Measurements from ENCODE around the gene RIN2. TPM values are rescaled to one million over a fixed set of nuclear protein-coding genes. Genes with fewer than 3 reads are reported as not detected.
A peak's percentile ranks its signal among the peaks of the same experiment; 100 is the strongest.

The RIN2 gene, protein sequence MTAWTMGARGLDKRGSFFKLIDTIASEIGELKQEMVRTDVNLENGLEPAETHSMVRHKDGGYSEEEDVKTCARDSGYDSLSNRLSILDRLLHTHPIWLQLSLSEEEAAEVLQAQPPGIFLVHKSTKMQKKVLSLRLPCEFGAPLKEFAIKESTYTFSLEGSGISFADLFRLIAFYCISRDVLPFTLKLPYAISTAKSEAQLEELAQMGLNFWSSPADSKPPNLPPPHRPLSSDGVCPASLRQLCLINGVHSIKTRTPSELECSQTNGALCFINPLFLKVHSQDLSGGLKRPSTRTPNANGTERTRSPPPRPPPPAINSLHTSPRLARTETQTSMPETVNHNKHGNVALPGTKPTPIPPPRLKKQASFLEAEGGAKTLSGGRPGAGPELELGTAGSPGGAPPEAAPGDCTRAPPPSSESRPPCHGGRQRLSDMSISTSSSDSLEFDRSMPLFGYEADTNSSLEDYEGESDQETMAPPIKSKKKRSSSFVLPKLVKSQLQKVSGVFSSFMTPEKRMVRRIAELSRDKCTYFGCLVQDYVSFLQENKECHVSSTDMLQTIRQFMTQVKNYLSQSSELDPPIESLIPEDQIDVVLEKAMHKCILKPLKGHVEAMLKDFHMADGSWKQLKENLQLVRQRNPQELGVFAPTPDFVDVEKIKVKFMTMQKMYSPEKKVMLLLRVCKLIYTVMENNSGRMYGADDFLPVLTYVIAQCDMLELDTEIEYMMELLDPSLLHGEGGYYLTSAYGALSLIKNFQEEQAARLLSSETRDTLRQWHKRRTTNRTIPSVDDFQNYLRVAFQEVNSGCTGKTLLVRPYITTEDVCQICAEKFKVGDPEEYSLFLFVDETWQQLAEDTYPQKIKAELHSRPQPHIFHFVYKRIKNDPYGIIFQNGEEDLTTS
- total RNA-seq: not detected

DNA sequence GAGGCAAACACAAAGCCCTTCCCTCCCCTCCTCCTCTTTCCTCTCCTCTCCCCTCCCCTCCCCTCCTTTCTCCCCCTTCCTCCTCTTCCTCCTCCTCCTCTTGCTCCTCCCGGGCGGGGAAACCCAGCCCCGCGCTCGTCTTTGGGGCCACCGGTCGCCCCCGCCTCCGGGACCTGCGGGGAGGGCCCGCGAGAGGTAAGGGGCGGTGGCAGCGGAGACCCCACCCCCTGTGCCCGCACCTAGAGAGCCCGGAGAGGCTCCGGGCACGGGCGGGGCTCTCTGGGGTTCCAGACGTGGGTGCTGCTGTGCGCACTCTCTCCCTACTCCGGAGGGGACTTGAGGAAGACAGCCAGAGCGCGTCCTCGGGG is at the start of gene RIN2:
Gene RIN2, plus strand, starts transcription at position 126 of the 368 bp plus-strand sequence. CDS start 131,344 bp downstream, outside the sequence.
- Mint-ChIP-seq H3K4me1 (ENCODE audit: low read depth) (peaks cover 4% of the 10 kb centered on the region), H3K36me3 (no peaks in the 10 kb centered on the region), H3K4me3 (peak within 1 kb of the TSS; percentile 41), H3K9me3 (no peaks in the 10 kb centered on the region), H3K27me3 (peaks cover 43% of the 10 kb centered on the region), H3K27ac (no peak within 1 kb of the TSS)
- intact Hi-C loops (cut with micrococcal nuclease): no loop called here
- no peak for DNase-seq
- ChIA-PET POLR2A (no interaction called here), CTCF (no interaction called here)

DNA sequence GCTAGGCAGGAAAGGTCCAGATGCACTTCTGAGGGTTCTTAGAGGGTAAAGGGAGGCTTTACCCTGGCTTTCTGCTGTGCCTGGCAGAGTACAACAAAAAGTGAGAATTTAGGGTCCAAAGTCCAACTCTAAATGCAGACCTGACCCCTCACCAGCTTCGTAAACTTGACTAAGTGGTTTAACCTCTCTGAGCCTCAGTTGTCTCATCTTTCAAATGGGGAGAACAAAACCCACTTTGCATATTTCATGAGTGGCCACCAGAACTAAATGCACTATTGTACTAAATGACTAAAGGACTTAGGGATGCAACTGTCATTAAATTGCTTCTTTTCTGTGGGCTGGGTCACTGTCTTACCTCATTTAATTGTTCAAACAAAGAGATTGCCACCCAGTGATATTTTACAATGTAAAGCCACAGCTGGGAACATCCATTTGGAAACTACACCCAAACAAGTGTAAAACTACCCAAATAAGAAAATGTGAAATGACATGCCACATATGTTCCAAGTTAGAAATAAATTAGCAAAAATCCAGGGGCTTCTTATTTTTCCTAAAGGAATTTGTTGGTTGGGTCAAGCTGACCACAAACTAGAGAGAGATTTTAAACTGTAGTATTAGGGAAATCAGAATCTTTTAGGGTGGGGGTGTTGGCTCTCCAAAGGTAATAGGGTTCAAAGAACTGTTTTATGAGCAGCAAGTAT is 48.3 kb upstream of the RIN2 start:
- POLR2A ChIA-PET: no interaction called here
- H3K4me1 Mint-ChIP-seq (ENCODE audit: low read depth): no peaks in the 10 kb centered on the region
- H3K27me3 Mint-ChIP-seq: no peaks in the 10 kb centered on the region
- DNase-seq: no peak
- no peak overlapping the region for H3K27ac Mint-ChIP-seq
- H3K4me3 Mint-ChIP-seq: no peak overlapping the region
- H3K9me3 Mint-ChIP-seq: peaks cover 4% of the 10 kb centered on the region
- H3K36me3 Mint-ChIP-seq: no peaks in the 10 kb centered on the region
- CTCF ChIA-PET: no interaction called here
- intact Hi-C loops (cut with micrococcal nuclease): no loop called here

GRCh38 chr20:19710336-19711120 is 47.5 kb upstream of the RIN2 start:
- no peaks in the 10 kb centered on the region for H3K36me3 Mint-ChIP-seq
- DNase-seq: no peak
- H3K4me1 Mint-ChIP-seq (ENCODE audit: low read depth): no peaks in the 10 kb centered on the region
- H3K27ac Mint-ChIP-seq: no peak overlapping the region
- intact Hi-C loops (cut with micrococcal nuclease): no loop called here
- H3K4me3 Mint-ChIP-seq: no peak overlapping the region
- H3K9me3 Mint-ChIP-seq: peaks cover 4% of the 10 kb centered on the region
- ChIA-PET CTCF (no interaction called here), POLR2A (no interaction called here)
- no peaks in the 10 kb centered on the region for H3K27me3 Mint-ChIP-seq

- ChIA-PET CTCF (no interaction called here), POLR2A (no interaction called here)
- H3K27me3 Mint-ChIP-seq: no peaks in the 10 kb centered on the region
Measured at GRCh38 chr20:19711126-19711525, 46.9 kb upstream of the RIN2 start.

GRCh38 chr20:19712721-19713260 is 45.3 kb upstream of the RIN2 start:
- ChIA-PET POLR2A (no interaction called here), CTCF (no interaction called here)
- Mint-ChIP-seq H3K27ac (no peak overlapping the region), H3K9me3 (peaks cover 16% of the 10 kb centered on the region), H3K4me3 (no peak overlapping the region), H3K27me3 (no peaks in the 10 kb centered on the region), H3K36me3 (no peaks in the 10 kb centered on the region), H3K4me1 (ENCODE audit: low read depth) (no peaks in the 10 kb centered on the region)
- no peak for DNase-seq
- intact Hi-C loops (cut with micrococcal nuclease): no loop called here

More at GRCh38 chr20:19711126-19711525, 46.9 kb upstream of the RIN2 start:
- Mint-ChIP-seq H3K4me1 (ENCODE audit: low read depth) (no peaks in the 10 kb centered on the region), H3K4me3 (no peak overlapping the region), H3K9me3 (peaks cover 9% of the 10 kb centered on the region), H3K36me3 (no peaks in the 10 kb centered on the region), H3K27ac (no peak overlapping the region)
- no peak for DNase-seq
- intact Hi-C loops (cut with micrococcal nuclease): no loop called here

GRCh38 chr20:19713822-19714578 is 44.1 kb upstream of the RIN2 start:
- Mint-ChIP-seq H3K4me1 (ENCODE audit: low read depth) (no peaks in the 10 kb centered on the region), H3K27ac (no peak overlapping the region), H3K36me3 (no peaks in the 10 kb centered on the region), H3K4me3 (no peak overlapping the region), H3K27me3 (peaks cover 2% of the 10 kb centered on the region), H3K9me3 (peaks cover 16% of the 10 kb centered on the region)
- ChIA-PET CTCF (interaction anchor here (1.2 kb wide), 1 partner anchor 10 kb away, joined by 3 read pairs; no protein-coding TSS in a partner anchor), POLR2A (no interaction called here)
- intact Hi-C loops (cut with micrococcal nuclease): no loop called here
- no peak for DNase-seq

DNA sequence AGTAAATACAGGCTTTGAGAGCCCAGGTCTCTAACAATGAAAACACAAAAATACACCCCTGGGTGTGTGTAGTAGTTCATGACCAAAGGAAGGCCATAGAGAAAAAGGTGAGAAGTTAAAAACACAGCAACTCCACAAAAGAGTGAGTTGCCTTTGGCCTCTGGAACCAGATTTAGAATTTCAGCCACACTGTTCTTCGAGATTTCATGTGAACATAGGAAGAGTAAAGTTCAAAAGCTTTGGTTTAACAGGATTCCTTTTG is 43.5 kb upstream of the RIN2 start:
- no peaks in the 10 kb centered on the region for H3K4me1 Mint-ChIP-seq (ENCODE audit: low read depth)
- no peaks in the 10 kb centered on the region for H3K36me3 Mint-ChIP-seq
- peaks cover 16% of the 10 kb centered on the region for H3K9me3 Mint-ChIP-seq
- POLR2A ChIA-PET: no interaction called here
- intact Hi-C loops (cut with micrococcal nuclease): no loop called here
- CTCF ChIA-PET: interaction anchor here (0.9 to 1.2 kb wide), 2 partner anchors 9 to 21 kb away, joined by 3 read pairs; no protein-coding TSS in a partner anchor
- H3K4me3 Mint-ChIP-seq: no peak overlapping the region
- H3K27me3 Mint-ChIP-seq: peaks cover 2% of the 10 kb centered on the region
- DNase-seq: no peak
- no peak overlapping the region for H3K27ac Mint-ChIP-seq

DNA sequence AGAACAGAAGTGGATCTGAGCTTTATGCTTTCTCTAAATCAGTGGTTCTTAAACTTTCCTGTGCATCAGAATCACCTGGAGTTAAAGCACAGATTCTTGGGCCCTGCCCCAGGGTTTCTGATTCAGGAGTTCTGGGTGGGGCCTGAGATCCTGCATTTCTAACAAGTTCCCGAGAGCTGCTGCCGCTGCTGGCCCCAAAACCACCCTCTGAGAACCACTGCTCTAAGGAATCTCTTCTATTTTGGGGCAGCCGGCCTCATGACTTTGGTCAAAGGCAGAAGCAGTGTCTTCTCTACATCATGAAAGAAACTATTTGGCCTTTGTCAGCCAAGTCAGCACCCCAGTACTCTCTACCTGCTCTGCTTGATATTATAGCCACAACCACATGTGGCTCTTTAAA is 42.1 kb upstream of the RIN2 start:
- CTCF ChIA-PET: no interaction called here

DNA sequence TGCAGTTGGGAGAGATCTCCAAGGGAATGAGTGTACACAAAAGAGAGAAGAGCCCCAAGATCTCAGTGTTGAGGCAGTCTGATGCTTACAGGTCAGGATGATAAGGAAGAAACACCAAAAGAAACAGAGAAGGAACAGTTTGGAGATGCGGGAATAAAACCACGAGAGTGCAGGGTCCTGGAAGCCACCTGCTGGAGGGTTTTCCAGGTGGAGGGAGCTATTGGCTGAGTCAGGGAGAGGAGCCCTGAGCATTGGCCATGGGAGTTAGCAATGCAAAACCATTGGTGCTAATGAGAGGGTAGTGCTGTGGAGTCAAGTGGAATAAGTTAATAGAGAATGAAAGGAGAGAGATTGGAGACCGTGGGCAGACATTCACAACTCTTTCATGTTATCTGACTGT is 39.2 kb upstream of the RIN2 start:
- no peaks in the 10 kb centered on the region for H3K4me1 Mint-ChIP-seq (ENCODE audit: low read depth)
- ChIA-PET POLR2A (no interaction called here), CTCF (no interaction called here)
- no peak for DNase-seq
- intact Hi-C loops (cut with micrococcal nuclease): no loop called here
- no peaks in the 10 kb centered on the region for H3K36me3 Mint-ChIP-seq
- H3K27me3 Mint-ChIP-seq: peaks cover 3% of the 10 kb centered on the region
- H3K9me3 Mint-ChIP-seq: peaks cover 13% of the 10 kb centered on the region
- H3K27ac Mint-ChIP-seq: no peak overlapping the region
- no peak overlapping the region for H3K4me3 Mint-ChIP-seq

More for the DNA sequence above, 42.1 kb upstream of the RIN2 start:
- Mint-ChIP-seq H3K9me3 (peaks cover 16% of the 10 kb centered on the region), H3K27me3 (peaks cover 2% of the 10 kb centered on the region), H3K4me3 (no peak overlapping the region), H3K4me1 (ENCODE audit: low read depth) (no peaks in the 10 kb centered on the region), H3K27ac (no peak overlapping the region), H3K36me3 (no peaks in the 10 kb centered on the region)
- POLR2A ChIA-PET: no interaction called here
- no peak for DNase-seq
- intact Hi-C loops (cut with micrococcal nuclease): no loop called here

DNA sequence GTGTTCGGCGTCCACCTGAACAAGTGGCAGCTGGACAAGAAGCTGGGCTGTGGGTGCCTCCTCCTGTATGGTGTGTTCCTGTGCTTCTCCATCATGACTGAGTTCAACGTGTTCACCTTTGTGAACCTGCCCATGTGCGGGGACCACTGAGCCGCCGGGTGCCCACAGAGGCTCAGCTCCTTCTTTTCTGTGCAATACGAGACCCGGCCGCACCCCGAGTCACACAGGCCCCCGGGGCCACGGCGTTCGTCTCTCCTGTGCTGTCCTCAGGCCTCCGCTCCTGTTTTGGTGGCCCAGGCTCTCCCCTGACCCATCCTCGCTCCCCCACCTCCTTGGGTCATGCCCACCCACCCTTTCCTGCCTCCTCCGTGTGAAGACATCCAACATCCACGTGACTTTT is 37.1 kb upstream of the RIN2 start:
- no peaks in the 10 kb centered on the region for H3K4me1 Mint-ChIP-seq (ENCODE audit: low read depth)
- H3K27ac Mint-ChIP-seq: no peak overlapping the region
- peaks cover 3% of the 10 kb centered on the region for H3K27me3 Mint-ChIP-seq
- no peak overlapping the region for H3K4me3 Mint-ChIP-seq
- H3K36me3 Mint-ChIP-seq: no peaks in the 10 kb centered on the region
- intact Hi-C loops (cut with micrococcal nuclease): no loop called here
- DNase-seq: no peak
- ChIA-PET POLR2A (no interaction called here), CTCF (no interaction called here)
- H3K9me3 Mint-ChIP-seq: peaks cover 9% of the 10 kb centered on the region

DNA sequence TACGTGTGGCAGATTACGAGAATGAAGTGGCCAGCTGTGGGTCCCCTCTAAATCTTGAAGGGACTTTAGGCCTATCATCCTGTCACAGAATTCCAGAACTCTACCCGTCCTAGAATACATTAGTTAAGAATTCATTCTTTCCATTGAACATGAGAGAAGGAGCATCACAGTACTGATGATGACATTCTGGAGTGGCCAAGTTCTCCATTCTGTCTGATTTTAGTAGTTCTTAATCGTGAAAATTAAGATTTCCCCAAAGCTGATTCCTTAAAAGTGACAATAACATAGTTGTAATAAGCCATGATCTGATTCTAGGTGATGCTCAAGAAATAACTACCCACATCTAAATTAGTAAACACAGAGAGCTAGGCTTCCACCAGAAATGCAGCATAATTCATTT is 35.0 kb upstream of the RIN2 start:
- ChIA-PET POLR2A (no interaction called here), CTCF (interaction anchor here (1.2 kb wide), 1 partner anchor 39 kb away, joined by 3 read pairs; no protein-coding TSS in a partner anchor)
- Mint-ChIP-seq H3K4me1 (ENCODE audit: low read depth) (no peaks in the 10 kb centered on the region), H3K9me3 (no peaks in the 10 kb centered on the region), H3K4me3 (no peak overlapping the region), H3K27me3 (peaks cover 3% of the 10 kb centered on the region), H3K27ac (no peak overlapping the region), H3K36me3 (no peaks in the 10 kb centered on the region)
- intact Hi-C loops (cut with micrococcal nuclease): no loop called here
- no peak for DNase-seq

All from activated CD4-positive, alpha-beta memory T cell treated with anti-CD3 and anti-CD28 coated beads for 36 hours (primary cell).